Activated naive CD8-positive, alpha-beta T cell treated with anti-CD3 and anti-CD28 coated beads for 36 hours (primary cell): ENCODE measurements around the gene NGEF. TPM values are rescaled to one million over a fixed set of nuclear protein-coding genes. Genes with fewer than 3 reads are reported as not detected.

Experiments
- DNase-seq: peaks from one replicate; pipeline ENCODE4 v3.0.0; 2021
- H3K27ac Mint-ChIP-seq: one replicate; pipeline ENCODE4 v1.8.0; 2022; ENCODE audit warnings: mild to moderate bottlenecking, moderate library complexity, mixed read lengths
- H3K27me3 Mint-ChIP-seq: one replicate; pipeline ENCODE4 v1.8.0; 2022; ENCODE audit warnings: mild to moderate bottlenecking, mixed read lengths
- H3K36me3 Mint-ChIP-seq: one replicate; pipeline ENCODE4 v1.8.0; 2021; ENCODE audit warnings: mild to moderate bottlenecking, mixed read lengths
- H3K4me1 Mint-ChIP-seq: one replicate; pipeline ENCODE4 v1.8.0; 2021; ENCODE audit warnings: mixed read lengths
- H3K4me3 Mint-ChIP-seq: one replicate; pipeline ENCODE4 v1.8.0; 2022; ENCODE audit warnings: mild to moderate bottlenecking, moderate library complexity, mixed read lengths
- H3K9me3 Mint-ChIP-seq: one replicate; pipeline ENCODE4 v1.8.0; 2022; ENCODE audit warnings: mixed read lengths
- total RNA-seq, 2 experiments: library from RNA; stranded (reverse); gene quantifications; one replicate each; pipeline ENCODE4 v1.2.3, GENCODE V29; 2021

NGEF gene
- total RNA-seq, 2 experiments from 2014 or later = not detected

DNA sequence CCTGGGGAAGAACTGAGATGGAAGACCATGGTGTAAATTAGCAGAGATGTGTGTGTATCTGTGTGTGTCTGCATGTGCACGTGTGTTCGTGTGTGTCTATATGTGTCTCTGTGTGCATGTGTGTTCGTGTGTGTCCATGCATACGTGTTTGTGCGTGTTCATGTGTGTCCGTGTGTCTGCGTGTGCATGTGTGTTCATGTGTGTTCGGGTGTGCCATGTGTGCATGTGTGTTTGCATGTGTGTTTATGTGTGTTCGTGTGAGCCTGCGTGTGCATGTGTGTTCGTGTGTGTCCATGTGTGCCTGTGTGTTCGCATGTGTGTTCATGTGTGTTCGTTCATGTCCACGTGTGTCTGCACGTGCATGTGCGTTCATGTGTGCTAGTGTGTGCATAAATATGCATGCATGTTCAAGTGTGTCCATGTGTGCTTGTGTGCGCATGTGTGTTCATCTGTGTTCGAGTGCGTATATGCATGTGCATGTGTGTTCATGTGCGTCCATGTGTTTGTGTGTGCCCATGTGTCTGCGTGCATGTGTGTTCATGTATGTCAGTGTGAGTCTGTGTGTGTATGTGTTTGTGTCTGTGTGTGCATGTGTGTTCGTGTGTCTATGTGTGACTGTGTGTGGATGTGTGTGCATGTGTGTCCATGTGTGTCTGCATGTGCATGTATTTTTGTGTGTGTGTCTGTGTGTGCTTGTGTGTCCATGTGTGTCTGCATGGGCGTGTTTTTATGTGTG, 22.5 kb upstream of the NGEF start:
- Mint-ChIP-seq H3K4me1 (peaks cover 1% of the 10 kb centered on the region), H3K4me3 (no peak overlapping the region), H3K27ac (no peak overlapping the region), H3K27me3 (no peaks in the 10 kb centered on the region), H3K36me3 (no peaks in the 10 kb centered on the region), H3K9me3 (no peaks in the 10 kb centered on the region)
- no peak for DNase-seq

DNA sequence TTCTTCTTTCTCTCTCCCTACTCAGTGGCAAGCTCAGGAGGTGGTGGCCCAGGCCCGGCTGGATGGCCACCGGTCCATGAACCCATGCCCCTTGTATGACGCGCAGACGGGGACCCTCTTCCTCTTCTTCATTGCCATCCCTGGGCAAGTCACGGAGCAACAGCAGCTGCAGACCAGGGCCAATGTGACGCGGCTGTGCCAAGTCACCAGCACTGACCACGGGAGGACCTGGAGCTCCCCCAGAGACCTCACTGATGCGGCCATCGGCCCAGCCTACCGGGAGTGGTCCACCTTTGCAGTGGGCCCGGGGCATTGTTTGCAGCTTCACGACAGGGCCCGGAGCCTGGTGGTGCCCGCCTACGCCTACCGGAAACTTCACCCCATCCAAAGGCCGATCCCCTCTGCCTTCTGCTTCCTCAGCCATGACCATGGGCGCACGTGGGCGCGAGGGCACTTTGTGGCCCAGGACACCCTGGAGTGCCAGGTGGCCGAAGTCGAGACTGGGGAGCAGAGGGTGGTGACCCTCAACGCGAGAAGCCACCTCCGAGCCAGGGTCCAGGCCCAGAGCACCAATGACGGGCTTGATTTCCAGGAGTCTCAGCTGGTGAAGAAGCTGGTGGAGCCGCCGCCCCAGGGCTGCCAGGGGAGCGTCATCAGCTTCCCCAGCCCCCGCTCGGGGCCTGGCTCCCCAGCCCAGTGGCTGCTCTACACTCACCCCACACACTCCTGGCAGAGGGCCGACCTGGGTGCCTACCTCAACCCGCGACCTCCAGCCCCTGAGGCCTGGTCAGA, 21.2 kb upstream of the NGEF start:
- Mint-ChIP-seq H3K4me1 (peaks cover 1% of the 10 kb centered on the region), H3K27ac (no peak overlapping the region), H3K9me3 (no peaks in the 10 kb centered on the region), H3K27me3 (no peaks in the 10 kb centered on the region), H3K36me3 (no peaks in the 10 kb centered on the region), H3K4me3 (no peak overlapping the region)
- DNase-seq = no peak

DNA sequence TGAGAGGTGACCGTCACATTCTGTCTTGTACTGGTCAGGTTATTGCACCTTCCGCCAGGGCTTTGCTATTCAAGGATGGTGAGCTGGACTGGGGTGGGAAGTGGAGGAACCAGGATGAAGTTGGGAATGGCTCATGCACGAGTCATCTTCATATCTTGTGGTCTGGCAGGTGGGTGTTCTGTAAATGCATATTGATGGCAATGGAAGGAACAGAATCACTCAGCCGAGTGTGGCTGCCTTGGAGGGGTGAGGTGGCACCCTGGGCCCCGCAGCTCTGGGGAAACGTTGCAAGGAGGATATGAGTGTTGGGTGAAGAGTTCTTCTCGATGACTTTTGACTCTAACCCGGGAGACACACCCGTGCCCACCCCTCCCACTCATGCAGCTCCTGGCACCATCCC, 20.6 kb upstream of the NGEF start:
- Mint-ChIP-seq H3K4me3 (no peak overlapping the region), H3K27me3 (no peaks in the 10 kb centered on the region), H3K36me3 (no peaks in the 10 kb centered on the region), H3K9me3 (no peaks in the 10 kb centered on the region), H3K27ac (no peak overlapping the region), H3K4me1 (peaks cover 1% of the 10 kb centered on the region)
- DNase-seq = no peak

DNA sequence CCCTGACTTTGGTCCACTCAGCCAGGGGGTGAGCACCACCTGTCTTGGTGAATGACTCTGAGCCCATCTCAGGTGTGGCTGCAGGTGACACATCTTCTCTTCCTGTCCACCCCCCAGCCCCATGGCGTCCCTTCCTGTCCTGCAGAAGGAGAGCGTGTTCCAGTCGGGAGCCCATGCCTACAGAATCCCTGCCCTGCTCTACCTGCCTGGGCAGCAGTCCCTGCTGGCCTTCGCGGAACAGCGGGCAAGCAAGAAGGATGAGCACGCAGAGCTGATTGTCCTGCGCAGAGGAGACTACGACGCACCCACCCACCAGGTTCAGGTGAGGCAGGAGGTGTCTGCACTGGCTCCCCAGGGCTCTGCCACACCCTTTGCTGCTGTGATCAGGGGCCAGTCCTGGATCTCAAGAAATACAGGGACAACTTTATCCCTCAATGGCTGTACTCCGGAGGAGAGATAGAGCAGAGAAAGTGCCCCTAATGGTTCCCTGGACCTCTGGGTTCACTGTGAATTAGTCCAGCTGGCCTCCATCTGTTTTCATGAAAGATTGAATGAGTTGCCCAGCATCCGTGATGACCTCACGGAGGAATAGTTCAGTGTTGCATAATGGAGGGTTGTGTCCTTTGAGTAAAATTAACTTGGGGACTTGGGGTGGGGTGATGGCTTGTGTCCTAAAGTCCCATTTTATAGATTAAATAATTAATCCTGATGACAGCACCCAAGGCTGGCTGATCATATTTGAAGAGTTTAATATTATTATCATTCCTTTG, 19.7 kb upstream of the NGEF start, which contains the start of gene NEU2:
TSS of gene NEU2 (plus strand) at position 122 of the 770 bp plus-strand sequence. CDS start at position 122, 0 bp downstream.
- no peak within 1 kb of the TSS for H3K4me3 Mint-ChIP-seq
- H3K9me3 Mint-ChIP-seq = no peaks in the 10 kb centered on the region
- no peaks in the 10 kb centered on the region for H3K27me3 Mint-ChIP-seq
- DNase-seq = no peak
- H3K36me3 Mint-ChIP-seq = no peaks in the 10 kb centered on the region
- H3K4me1 Mint-ChIP-seq = peaks cover 1% of the 10 kb centered on the region
- H3K27ac Mint-ChIP-seq = no peak within 1 kb of the TSS

DNA sequence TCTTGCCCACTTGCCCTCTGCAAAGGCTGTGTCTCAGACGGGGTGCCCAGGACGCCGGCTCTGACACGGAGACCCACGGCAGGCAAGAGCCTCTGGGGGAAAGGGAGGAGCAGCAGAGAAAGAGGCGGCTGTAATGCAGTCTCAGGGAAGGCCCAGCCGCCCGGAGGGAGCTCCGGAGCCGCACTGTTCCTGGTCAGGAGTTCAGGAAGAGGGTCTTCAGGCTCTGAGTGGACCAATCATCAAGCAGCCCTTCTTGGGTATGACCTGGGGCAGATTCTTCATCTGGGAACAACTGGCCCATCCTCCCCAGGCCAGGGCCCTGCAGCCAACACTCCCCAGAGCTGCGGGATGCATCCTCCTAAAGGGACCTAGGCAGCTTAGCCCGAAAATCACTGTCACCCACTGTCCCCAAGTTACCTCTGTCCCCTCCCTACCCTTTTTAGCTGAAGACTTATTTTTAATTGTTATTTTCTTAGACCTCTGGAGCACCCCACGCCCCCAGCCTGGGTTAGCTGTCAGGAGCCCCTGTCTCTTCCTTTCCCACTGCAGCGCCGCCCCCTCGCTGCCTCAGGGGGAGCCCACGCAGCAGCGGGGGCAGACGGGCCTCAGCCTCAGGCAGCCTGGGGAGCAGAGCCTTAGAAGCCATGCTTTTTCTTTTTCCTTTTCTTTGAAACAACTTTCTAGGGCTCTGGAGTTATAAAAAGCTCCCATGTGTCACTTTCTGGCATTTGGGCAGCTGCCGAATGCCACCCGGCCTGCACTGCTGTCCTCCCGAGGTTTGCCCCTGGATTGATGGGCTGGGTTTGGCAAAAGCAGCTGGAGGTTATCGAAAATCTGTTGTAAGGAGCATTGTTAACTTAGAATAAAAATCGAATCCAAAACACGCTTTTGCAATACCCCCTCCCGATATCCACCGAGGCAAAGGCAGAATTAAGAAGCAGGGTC, 18.8 kb upstream of the NGEF start:
- no peak for DNase-seq
- Mint-ChIP-seq H3K4me3 (no peak overlapping the region), H3K36me3 (no peaks in the 10 kb centered on the region), H3K27ac (no peak overlapping the region), H3K27me3 (no peaks in the 10 kb centered on the region), H3K9me3 (no peaks in the 10 kb centered on the region), H3K4me1 (peaks cover 1% of the 10 kb centered on the region)

DNA sequence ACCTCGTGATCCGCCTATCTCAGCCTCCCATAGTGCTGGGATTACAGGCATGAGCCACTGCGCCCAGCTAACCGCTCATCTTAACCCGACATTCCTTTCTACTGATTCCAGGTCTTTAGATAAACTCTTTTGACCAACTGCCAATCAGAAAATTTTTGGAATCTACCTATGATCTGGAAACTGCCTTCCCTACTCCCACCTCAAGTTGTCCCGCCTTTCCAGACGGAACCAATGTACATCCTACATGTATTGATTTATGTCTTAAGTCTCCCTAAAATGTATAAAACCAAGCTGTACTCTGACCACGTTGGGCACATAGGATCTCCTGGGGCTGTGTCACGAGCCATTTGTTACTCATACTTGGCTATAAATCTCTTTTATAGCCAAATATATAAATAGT, 16.3 kb upstream of the NGEF start:
- no peaks in the 10 kb centered on the region for H3K36me3 Mint-ChIP-seq
- H3K27ac Mint-ChIP-seq = no peak overlapping the region
- DNase-seq = no peak
- no peaks in the 10 kb centered on the region for H3K27me3 Mint-ChIP-seq
- H3K4me1 Mint-ChIP-seq = peaks cover 1% of the 10 kb centered on the region
- H3K4me3 Mint-ChIP-seq = no peak overlapping the region
- H3K9me3 Mint-ChIP-seq = no peaks in the 10 kb centered on the region

DNA sequence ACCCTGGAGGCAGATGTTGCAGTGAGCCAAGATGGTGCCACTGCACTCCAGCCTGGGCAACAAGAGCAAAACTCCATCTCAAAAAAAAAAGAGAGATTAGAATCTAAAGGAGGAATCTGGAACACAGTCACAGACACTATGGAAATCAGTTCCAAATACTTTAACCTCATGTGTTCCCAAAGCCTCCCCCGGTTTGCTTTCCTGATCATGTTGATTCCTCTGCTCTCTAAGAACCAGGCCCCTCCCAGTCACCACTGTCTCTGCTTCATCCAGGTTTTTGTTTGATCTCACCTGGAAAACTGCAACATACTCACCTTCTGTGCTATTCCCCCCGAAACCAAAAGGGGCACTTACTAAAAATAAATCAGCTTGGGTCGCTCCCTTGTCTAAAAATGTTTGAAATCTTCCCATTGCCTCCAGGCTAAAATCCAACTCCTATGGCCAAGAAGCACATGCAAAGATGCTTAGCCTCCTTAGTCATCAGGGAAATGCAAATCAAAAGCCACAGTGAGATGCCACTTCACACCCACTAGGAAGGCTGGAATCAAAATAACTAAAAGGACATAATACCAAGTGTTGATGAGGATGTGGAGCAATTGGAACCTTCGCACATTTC, 13.2 kb upstream of the NGEF start:
- Mint-ChIP-seq H3K27me3 (no peaks in the 10 kb centered on the region), H3K27ac (no peak overlapping the region), H3K4me1 (no peaks in the 10 kb centered on the region), H3K9me3 (no peaks in the 10 kb centered on the region), H3K36me3 (no peaks in the 10 kb centered on the region), H3K4me3 (no peak overlapping the region)
- no peak for DNase-seq

DNA sequence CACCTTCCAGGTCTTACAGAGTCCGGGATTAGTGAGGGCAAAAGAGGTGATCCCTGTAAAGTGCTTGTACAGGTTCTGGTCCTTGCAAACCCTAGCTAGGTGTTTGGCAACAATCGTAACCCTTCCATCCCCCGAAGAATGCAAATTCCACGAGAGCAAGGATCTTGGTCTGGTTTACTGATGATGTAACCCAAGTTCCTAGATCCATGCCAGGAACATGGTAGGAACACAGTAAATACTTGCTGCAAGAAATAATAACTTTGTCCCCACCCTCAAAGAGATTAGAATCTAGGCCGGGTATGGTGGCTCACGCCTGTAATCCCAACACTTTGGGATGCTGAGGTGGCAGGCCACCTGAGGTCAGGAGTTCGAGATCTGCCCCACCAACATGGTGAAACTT, 12.7 kb upstream of the NGEF start:
- Mint-ChIP-seq H3K27ac (no peak overlapping the region), H3K4me1 (no peaks in the 10 kb centered on the region), H3K27me3 (no peaks in the 10 kb centered on the region), H3K4me3 (no peak overlapping the region), H3K9me3 (no peaks in the 10 kb centered on the region), H3K36me3 (no peaks in the 10 kb centered on the region)
- DNase-seq = no peak

DNA sequence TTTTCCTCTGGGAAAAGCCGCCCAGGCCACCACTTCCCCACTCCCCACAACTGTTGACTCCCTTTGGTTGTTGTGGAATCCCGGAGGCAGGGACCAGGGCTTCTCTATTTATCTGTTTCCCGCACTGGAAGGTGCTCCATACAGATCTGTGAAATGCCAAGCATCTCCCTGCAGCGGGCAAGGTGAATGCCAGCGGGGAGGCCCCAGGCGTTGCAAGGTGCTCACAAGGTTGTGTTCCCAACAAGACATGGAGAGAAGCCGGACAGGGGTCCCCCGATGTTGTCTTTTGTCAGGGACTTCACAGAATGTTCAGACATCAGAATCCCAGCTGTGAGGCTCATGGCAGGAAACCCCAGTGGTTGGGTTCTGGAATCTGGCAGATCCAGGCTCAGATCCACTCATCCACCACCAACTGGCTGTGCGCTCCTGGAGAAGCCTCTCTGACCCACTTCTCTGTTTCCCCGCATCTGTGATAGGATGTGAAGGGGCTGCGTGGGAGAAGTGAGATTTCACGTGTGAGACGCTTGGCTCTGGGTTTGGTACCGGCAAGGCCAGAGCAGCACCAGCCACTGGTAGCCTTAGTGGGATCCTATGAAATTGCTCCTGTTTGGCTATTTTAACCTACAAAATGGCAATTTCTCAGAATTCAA, 10.8 kb upstream of the NGEF start:
- Mint-ChIP-seq H3K9me3 (no peaks in the 10 kb centered on the region), H3K36me3 (no peaks in the 10 kb centered on the region), H3K27ac (no peak overlapping the region), H3K27me3 (no peaks in the 10 kb centered on the region), H3K4me1 (no peaks in the 10 kb centered on the region), H3K4me3 (no peak overlapping the region)
- DNase-seq = no peak

DNA sequence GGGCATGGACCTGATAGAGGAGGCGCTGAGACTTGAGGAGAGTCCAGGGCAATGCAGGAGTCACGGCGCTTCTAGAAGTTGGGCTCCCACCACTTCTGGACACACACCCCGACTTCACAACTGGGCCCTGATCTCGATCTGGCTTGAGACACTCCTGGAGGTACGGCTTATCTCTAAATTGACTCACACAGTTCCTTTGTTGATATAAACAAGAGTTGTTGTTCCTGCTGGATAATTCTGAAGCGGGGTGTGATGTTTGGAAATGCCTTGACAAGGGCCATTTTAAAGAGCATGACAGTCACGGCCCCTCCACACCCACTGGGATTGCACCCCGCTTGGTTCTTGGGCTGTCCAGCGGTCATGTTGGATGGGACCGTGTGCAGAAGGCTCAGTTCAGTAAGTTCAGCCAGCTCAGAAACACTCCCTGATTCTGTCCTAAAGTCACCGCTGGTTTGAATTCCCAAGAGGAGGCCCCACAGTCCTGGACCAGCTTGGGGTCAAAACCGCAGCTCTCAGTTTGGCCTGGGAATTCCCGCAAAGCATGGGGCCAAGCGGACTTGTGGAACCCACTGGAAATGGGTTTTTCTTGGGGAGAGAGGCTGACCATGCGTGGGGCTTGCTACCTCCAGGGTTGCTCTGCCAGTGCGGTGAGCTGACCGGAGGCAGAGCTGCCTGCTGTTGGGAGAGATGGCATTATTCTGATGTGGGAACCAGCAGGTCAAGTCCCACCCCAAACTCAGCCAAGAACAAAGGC, 10.1 kb upstream of the NGEF start:
- H3K27me3 Mint-ChIP-seq = no peaks in the 10 kb centered on the region
- no peaks in the 10 kb centered on the region for H3K4me1 Mint-ChIP-seq

DNA sequence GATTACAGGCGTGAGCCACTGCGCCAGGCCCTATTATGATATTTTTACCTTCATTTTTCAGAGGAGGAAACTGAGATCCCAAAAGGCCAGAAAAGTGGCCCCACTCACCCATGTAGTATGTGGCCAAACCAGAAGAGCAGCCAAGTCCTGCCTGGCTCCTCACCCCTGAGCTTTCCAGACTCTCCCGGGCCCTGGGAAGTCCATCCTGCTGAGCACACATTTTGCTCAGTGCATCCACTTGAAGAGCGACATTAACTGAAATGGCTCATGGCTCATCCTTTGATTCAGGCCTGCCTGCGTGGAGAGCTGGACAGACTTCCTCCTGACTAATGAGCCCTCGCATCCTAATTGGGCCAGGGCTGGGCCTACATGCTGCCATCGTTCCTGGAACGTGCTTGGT, 9.5 kb upstream of the NGEF start:
- Mint-ChIP-seq H3K9me3 (no peaks in the 10 kb centered on the region), H3K27me3 (no peaks in the 10 kb centered on the region), H3K36me3 (no peaks in the 10 kb centered on the region), H3K4me1 (no peaks in the 10 kb centered on the region), H3K27ac (no peak overlapping the region), H3K4me3 (no peak overlapping the region)
- DNase-seq = no peak

More for the DNA sequence above, 10.1 kb upstream of the NGEF start:
- no peak overlapping the region for H3K4me3 Mint-ChIP-seq
- no peak for DNase-seq
- H3K27ac Mint-ChIP-seq = no peak overlapping the region
- H3K9me3 Mint-ChIP-seq = no peaks in the 10 kb centered on the region
- no peaks in the 10 kb centered on the region for H3K36me3 Mint-ChIP-seq

DNA sequence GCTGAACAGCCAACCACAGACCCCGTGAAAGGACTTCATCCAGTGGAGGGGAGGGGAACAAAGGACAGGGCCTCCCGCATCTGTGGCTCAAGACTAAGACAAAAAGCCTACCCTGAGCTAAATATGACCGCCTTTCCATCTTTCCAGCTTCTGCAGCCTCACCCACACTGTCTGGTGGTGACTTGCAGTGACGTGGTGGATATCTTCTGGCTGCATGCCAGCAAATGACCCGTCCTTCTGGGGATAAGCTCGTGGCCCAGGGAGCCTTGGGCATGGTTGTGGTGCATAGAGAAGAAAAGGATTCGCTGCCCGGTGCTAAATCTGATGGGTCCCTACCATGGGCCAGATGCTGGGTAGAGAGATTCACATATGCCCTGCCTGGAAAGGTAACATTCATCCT, 8.7 kb upstream of the NGEF start:
- H3K4me1 Mint-ChIP-seq = no peaks in the 10 kb centered on the region
- no peak overlapping the region for H3K27ac Mint-ChIP-seq
- no peak overlapping the region for H3K4me3 Mint-ChIP-seq
- no peak for DNase-seq
- no peaks in the 10 kb centered on the region for H3K36me3 Mint-ChIP-seq
- no peaks in the 10 kb centered on the region for H3K27me3 Mint-ChIP-seq
- H3K9me3 Mint-ChIP-seq = no peaks in the 10 kb centered on the region

DNA sequence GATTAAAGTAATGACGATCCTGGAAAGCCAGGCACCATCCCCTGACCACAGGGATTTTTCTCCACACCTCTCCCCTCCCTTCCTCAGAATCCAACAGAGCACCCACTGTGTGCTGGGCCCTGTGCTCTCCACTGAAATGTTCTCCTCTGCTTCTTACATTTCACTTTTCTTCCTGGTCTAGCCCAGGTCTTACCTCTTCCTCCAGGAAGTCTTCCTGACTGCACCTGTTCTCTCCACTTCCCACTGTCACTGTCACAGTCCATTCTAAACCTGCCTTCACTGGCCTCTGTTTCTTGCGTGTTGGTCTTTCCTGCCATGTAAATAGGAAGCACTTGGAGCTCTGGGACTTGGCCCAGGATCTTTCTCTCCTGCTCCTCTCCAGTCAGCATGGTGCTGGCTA, 7.4 kb upstream of the NGEF start:
- no peaks in the 10 kb centered on the region for H3K9me3 Mint-ChIP-seq
- H3K27ac Mint-ChIP-seq = no peak overlapping the region
- no peaks in the 10 kb centered on the region for H3K36me3 Mint-ChIP-seq
- no peaks in the 10 kb centered on the region for H3K4me1 Mint-ChIP-seq
- H3K4me3 Mint-ChIP-seq = no peak overlapping the region
- DNase-seq = no peak
- no peaks in the 10 kb centered on the region for H3K27me3 Mint-ChIP-seq
